Retinal pigment epithelial cell (primary cell): ENCODE results near the gene RNF150.

ENCODE experiments used
- DNase-seq: peaks from one replicate; pipeline ENCODE4 v3.0.0-alpha.2; 2010; ENCODE audit warnings: low read depth
- H3K4me3 ChIP-seq: 2 replicates; pipeline ENCODE4 v1.5.1; 2011; ENCODE audit warnings: mild to moderate bottlenecking, low read length, control low read depth, moderate library complexity
- CTCF ChIP-seq: conservative IDR thresholded peaks from 2 replicates; pipeline ENCODE4 v1.5.1; 2011; ENCODE audit warnings: low read depth, low read length, control low read depth, inconsistent platforms

RNF150 gene

GRCh38 chr4:141028024-141028529, 105.2 kb downstream of the RNF150 start:
- DNase-seq, result peak; percentile 90
- no peak for TF ChIP-seq CTCF
- no peak overlapping the region for H3K4me3 ChIP-seq

- DNase-seq, result no peak
- no peak overlapping the region for H3K4me3 ChIP-seq
- TF ChIP-seq CTCF, result no peak
Measured at GRCh38 chr4:141027421-141027820, 105.8 kb downstream of the RNF150 start.

DNA sequence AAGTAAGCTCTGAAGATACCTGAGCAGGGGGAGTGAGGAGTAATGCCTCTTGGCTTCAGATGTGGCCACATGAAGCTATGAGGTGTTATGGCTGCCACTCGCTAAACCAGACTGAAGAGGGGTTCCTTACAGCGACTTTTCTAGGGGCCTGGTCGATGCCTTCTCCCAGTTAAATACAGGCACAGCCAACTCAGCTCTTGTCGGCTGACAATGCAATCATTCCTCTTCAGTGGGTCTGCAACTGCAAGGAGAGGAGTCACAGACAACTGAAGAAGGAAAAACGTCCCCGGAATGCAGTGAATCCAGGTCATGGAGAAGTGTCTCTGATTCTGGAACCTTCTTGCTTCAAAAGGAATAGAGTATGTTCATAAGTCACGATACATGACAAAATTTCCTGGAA, 106.4 kb downstream of the RNF150 start:
- no peak for TF ChIP-seq CTCF
- H3K4me3 ChIP-seq, result no peak overlapping the region
- no peak for DNase-seq

DNA sequence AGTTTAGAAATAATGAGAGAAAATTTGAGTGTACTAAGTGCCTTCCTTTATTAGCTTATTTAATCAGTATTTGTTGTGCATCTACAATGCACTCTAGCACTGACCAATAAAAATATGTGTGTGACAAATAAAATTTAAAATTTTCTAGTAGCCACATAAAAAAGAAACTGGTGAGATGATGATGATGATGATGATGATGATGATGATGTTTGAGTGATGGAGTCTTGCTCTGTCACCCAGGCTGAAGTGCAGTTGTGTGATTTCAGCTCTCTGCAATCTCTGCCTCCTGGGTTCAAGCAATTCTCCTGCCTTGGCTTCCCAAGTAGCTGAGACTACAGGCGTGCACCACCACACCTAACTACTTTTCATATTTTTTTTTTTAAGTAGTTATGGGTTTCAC, 110.2 kb downstream of the RNF150 start:
- DNase-seq, result no peak
- H3K4me3 ChIP-seq, result no peak overlapping the region
- TF ChIP-seq CTCF, result no peak

DNA sequence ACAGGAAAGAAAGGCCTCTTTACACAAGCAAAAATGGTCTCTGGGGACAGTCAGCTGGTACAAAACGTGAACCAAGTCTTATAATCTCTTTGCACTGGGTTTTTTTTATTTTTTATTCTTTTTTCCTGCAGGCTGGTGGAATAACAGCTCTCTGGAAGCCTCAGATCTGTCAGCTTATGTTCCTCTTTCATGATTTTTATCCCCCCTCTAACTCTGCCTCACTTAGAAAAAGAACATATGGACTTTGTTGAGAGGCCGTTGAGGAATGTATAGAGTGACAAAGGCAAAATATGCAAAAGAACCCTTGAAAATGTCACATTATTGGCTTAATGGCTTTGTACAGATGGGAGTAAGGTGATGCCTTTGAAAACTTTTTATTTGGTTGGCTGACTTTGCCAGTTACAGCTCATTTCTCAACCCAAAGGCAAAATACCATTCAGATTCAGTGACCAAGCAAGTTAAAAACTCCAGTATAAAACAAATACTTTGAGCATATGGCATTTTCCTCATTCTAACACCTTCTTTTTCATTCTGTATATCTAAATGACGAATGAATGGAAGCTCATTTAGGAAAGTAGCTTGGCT, 111.1 kb downstream of the RNF150 start:
- DNase-seq, result no peak
- TF ChIP-seq CTCF, result no peak
- no peak overlapping the region for H3K4me3 ChIP-seq

DNA sequence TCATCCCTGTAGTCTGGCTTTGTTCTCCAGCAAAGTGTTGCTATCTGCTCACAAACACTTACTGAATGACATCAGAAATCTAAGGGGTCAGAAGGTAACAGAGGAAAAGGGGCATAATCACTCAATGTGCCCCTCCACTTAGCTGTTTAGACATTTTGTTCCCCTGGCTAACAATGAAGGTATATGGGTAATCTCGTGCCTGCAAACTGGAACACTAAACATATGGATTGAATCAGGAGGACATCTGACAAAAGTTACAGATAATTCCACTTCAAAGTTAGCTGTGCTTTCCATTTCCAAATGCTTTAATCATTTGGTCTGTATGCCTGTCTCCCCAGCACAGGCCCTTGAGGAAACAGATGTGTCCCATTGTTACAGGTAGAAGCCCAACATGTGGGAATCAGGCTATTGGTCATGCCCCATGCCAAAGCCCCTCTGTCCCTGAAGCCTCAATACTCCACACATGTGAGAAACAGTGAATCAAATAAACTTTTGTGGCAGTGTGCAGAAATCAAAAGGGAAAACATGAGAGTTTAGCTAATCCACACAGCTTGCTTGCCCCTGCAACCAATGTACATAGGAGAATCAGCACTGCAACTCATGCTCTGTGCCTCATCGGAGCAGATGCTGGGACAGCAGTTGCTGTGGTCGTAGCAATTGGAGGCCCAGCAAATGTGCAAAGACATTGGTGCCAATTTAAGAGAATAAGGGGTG, 111.7 kb downstream of the RNF150 start:
- H3K4me3 ChIP-seq, result no peak overlapping the region
- TF ChIP-seq CTCF, result no peak
- DNase-seq, result no peak

GRCh38 chr4:141020801-141021261, 112.4 kb downstream of the RNF150 start:
- peak; percentile 50 for DNase-seq

More at GRCh38 chr4:141020801-141021261, 112.4 kb downstream of the RNF150 start:
- no peak overlapping the region for H3K4me3 ChIP-seq
- no peak for TF ChIP-seq CTCF
